IMR-90 (cell line): ENCODE data around the gene ARGLU1. TPM values are rescaled to one million over a fixed set of nuclear protein-coding genes. Genes with fewer than 3 reads are reported as not detected.
A peak's percentile ranks its signal among the peaks of the same experiment; 100 is the strongest.

Experiments used
- ATAC-seq: fragments of 200-7000 bp; cut with Tn5 transposase; 2 replicates; pipeline ENCODE4 v1.9.1; 2020; ENCODE audit warnings: low read depth, mild to moderate bottlenecking, moderate library complexity
- BruUV-seq: library from RNA; stranded (reverse); fragments of 400-500 nt; replicated peaks from 2 replicates; lab custom pipeline; 2021; lab: Mats Ljungman, UMichigan
- CTCF ChIA-PET: fragments of 300-600 bp; formaldehyde crosslinking; extraction: SDS; loops from one replicate; lab custom pipeline; 2021; ENCODE audit warnings: antibody characterized with exemption; lab: Yijun Ruan, JAX
- POLR2A ChIA-PET: fragments of 300-600 bp; sonication (Branson Sonifier 250); formaldehyde crosslinking; loops from one replicate; lab custom pipeline; 2022; ENCODE audit warnings: antibody characterized with exemption; ENCODE audit not compliant: unreplicated experiment; lab: Charles Lee
- DNase-seq: peaks from one replicate; pipeline ENCODE4 v3.0.0; 2013
- H2AFZ ChIP-seq: replicated peaks from 2 replicates; pipeline ENCODE3; 2013; ENCODE audit warnings: low read length, mild to moderate bottlenecking; ENCODE audit not compliant: poor library complexity
- H2AK5ac ChIP-seq: 2 replicates; pipeline ENCODE4 v1.6.1; 2013; ENCODE audit warnings: low read depth, low read length, inconsistent platforms
- H2AK9ac ChIP-seq: replicated peaks from 2 replicates; pipeline ENCODE3; 2013; ENCODE audit warnings: mild to moderate bottlenecking, low read depth, low read length, moderate library complexity; ENCODE audit not compliant: poor library complexity
- H2BK120ac ChIP-seq: 2 replicates; pipeline ENCODE4 v1.6.1; 2013; ENCODE audit warnings: low read depth, low read length, inconsistent platforms
- H2BK15ac ChIP-seq: 3 replicates; pipeline ENCODE4 v1.6.1; 2013; ENCODE audit warnings: low read depth, low read length, inconsistent platforms
- H2BK20ac ChIP-seq: 2 replicates; pipeline ENCODE4 v1.6.1; 2013; ENCODE audit warnings: low read depth, mild to moderate bottlenecking, inconsistent platforms, low read length, moderate library complexity
- H2BK5ac ChIP-seq: 2 replicates; pipeline ENCODE4 v1.6.1; 2013; ENCODE audit warnings: mild to moderate bottlenecking, low read depth, low read length, inconsistent platforms; ENCODE audit not compliant: poor library complexity, severe bottlenecking
- H3K14ac ChIP-seq: replicated peaks from 2 replicates; pipeline ENCODE4 v1.6.1; 2013; ENCODE audit warnings: low read depth, low read length, inconsistent platforms
- H3K18ac ChIP-seq: 2 replicates; pipeline ENCODE4 v1.6.1; 2013; ENCODE audit warnings: low read depth, low read length, control low read depth
- H3K23ac ChIP-seq: 2 replicates; pipeline ENCODE4 v1.6.1; 2013; ENCODE audit warnings: low read depth, low read length, inconsistent platforms
- H3K27ac ChIP-seq: 2 replicates; pipeline ENCODE4 v1.5.1; 2013; ENCODE audit warnings: mild to moderate bottlenecking, control low read depth, low read length; ENCODE audit not compliant: insufficient read depth
- H3K27me3 ChIP-seq: 2 replicates; pipeline ENCODE4 v1.6.1; 2013; ENCODE audit warnings: low read length; ENCODE audit not compliant: control insufficient read depth, insufficient read depth
- H3K36me3 ChIP-seq: 2 replicates; pipeline ENCODE4 v1.6.1; 2013; ENCODE audit warnings: low read length, mixed read lengths; ENCODE audit not compliant: control insufficient read depth, insufficient read depth
- H3K4ac ChIP-seq: 2 replicates; pipeline ENCODE4 v1.6.1; 2013; ENCODE audit warnings: low read depth, low read length, inconsistent platforms
- H3K4me1 ChIP-seq: 2 replicates; pipeline ENCODE4 v1.6.1; 2013; ENCODE audit warnings: low read length, mixed read lengths; ENCODE audit not compliant: control insufficient read depth, insufficient read depth
- H3K4me2 ChIP-seq: 2 replicates; pipeline ENCODE4 v1.6.1; 2013; ENCODE audit warnings: low read depth, mild to moderate bottlenecking, control low read depth, low read length, moderate library complexity
- H3K4me3 ChIP-seq: 2 replicates; pipeline ENCODE4 v1.5.1; 2013; ENCODE audit warnings: low read depth, mild to moderate bottlenecking, control low read depth, low read length, moderate library complexity; ENCODE audit not compliant: insufficient read depth
- H3K56ac ChIP-seq: 2 replicates; pipeline ENCODE4 v1.6.1; 2013; ENCODE audit warnings: low read length, inconsistent platforms; ENCODE audit not compliant: insufficient read depth; ENCODE audit errors: extremely low read depth
- H3K79me1 ChIP-seq, 2 experiments: 2 replicates each; pipeline ENCODE4 v1.6.1; 2013; ENCODE audit warnings: low read length in 2 of 2, inconsistent platforms in 1 of 2, low read depth in 1 of 2
- H3K9ac ChIP-seq: 2 replicates; pipeline ENCODE4 v1.6.1; 2013; ENCODE audit warnings: low read depth, low read length, control low read depth
- H3K9me1 ChIP-seq: 2 replicates; pipeline ENCODE4 v1.6.1; 2013; ENCODE audit warnings: low read length, inconsistent platforms; ENCODE audit not compliant: insufficient read depth
- H3K9me3 ChIP-seq: 2 replicates; pipeline ENCODE4 v1.6.1; 2013; ENCODE audit warnings: low read length; ENCODE audit not compliant: control insufficient read depth, insufficient read depth
- H4K20me1 ChIP-seq: 2 replicates; pipeline ENCODE4 v1.6.1; 2013; ENCODE audit warnings: low read length, inconsistent platforms; ENCODE audit not compliant: insufficient read depth
- H4K5ac ChIP-seq: 2 replicates; pipeline ENCODE4 v1.6.1; 2013; ENCODE audit warnings: mild to moderate bottlenecking, low read depth, low read length, control low read depth
- H4K8ac ChIP-seq, 2 experiments: 2 replicates each; pipeline ENCODE4 v1.6.1; 2013; ENCODE audit warnings: low read depth in 2 of 2, low read length in 2 of 2, control low read depth in 1 of 2, inconsistent platforms in 1 of 2
- H4K91ac ChIP-seq: 2 replicates; pipeline ENCODE4 v1.6.1; 2013; ENCODE audit warnings: low read depth, low read length, inconsistent platforms; ENCODE audit not compliant: insufficient read depth
- CEBPB ChIP-seq: IDR thresholded peaks from 2 replicates; pipeline ENCODE4 v1.6.1; 2012; ENCODE audit warnings: low read depth, low read length, improper control_type of control experiment
- MAFK ChIP-seq: IDR thresholded peaks from 2 replicates; pipeline ENCODE4 v1.6.1; 2012; ENCODE audit warnings: low read depth, low read length, improper control_type of control experiment
- POLR2A ChIP-seq: IDR thresholded peaks from 2 replicates; pipeline ENCODE4 v1.6.1; 2012; ENCODE audit warnings: mild to moderate bottlenecking, low read depth, low read length
- WGBS, 2 experiments: methylation state at CpG; one replicate each; pipeline versions ENCODE4 v1.1.5 to v1.1.7; 2013; ENCODE audit warnings: missing lambda C conversion rate in 2 of 2; ENCODE audit not compliant: insufficient read length in 1 of 2; ENCODE audit errors: extremely low coverage in 2 of 2; 5-methylcytosine and 5-hydroxymethylcytosine counted together
- dilution Hi-C: fragments of 300-500 bp; cut with HindIII; formaldehyde crosslinking; loops from one replicate; pipeline ENCODE4 v1.14.3; 2018; ENCODE audit warnings: low sequenced_read_pairs; ENCODE audit not compliant: unreplicated experiment
- in situ Hi-C: fragments of 300-500 bp; cut with MboI; formaldehyde crosslinking; loops from 3 replicates; pipeline ENCODE4 v1.14.3; 2019; ENCODE audit warnings: low sequenced_read_pairs, inconsistent platforms, mixed read lengths
- intact Hi-C: fragments of 100-400 bp; cut with micrococcal nuclease; formaldehyde crosslinking; loops from 2 replicates; pipeline ENCODE4 v1.10.0; 2022
- polyA plus RNA-seq, 3 experiments: library from polyadenylated mRNA; depleted of rRNA; stranded (reverse); fragments of >200 nt; gene quantifications; 2 replicates each; pipeline ENCODE4 v1.2.3, GENCODE V29; 2012; ENCODE audit warnings: low replicate concordance in 1 of 3
- total RNA-seq: library from RNA; depleted of rRNA; stranded (reverse); fragments of >200 nt; gene quantifications from 2 replicates; pipeline ENCODE4 v1.2.3, GENCODE V29; 2012
- TF ChIP-seq, protein P1 (sequence below): fragments of 150-350 bp; IDR thresholded peaks from 2 replicates; pipeline ENCODE4 v1.6.1; 2016; ENCODE audit warnings: low read depth, mild to moderate bottlenecking, low read length, moderate library complexity, borderline replicate concordance
- TF ChIP-seq, protein P2 (sequence below): fragments of 150-350 bp; IDR thresholded peaks from 2 replicates; pipeline ENCODE4 v1.6.1; 2017; ENCODE audit warnings: mild to moderate bottlenecking, antibody characterized with exemption, low read length, low read depth

ARGLU1 gene
- total and polyA plus RNA-seq, 2 of the 4 experiments (the other 2 are of a cell fraction): 11.1 to 51.4 TPM

DNA sequence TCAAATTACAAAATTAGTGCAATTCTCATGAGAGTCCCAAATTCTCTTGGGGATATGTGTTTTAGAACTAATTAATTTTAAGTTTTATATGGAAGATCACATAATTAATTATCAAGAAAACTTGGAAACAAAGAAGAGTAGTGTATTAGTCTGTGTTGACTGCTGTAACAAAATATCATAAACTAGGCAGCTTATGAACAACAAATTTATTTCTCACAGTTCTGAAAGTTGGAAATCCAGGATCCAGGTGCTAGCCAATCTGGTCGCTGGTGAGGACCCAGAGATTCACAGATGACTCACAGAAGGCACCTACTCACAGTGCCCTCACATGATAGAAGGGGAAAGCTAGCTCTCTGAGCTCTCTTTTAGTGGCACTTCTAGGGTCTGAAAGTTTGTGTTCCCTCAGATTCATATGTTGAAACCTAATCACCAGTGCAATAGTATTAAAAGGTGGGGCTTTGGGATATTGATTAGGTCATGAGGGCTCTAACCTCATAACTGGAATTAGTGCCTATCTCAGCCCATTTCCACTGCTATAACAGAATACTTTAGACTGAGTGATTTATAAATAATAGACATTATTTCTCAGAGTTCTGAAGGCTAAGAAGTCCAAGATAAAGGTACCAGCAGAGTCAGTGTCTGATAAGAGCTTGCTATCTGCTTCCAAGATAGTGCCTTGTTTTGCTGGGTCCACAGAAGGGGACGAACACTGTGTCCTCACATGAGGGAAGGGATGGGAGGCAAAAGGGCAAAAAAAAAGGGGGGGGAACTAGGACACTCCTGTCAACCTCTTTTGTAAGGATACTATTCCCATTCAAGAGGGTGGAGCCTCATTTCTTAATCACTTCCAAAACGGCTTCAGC is 1.5 kb upstream of the ARGLU1 start (continued):
- TF ChIP-seq POLR2A (no peak), MAFK (no peak)

DNA sequence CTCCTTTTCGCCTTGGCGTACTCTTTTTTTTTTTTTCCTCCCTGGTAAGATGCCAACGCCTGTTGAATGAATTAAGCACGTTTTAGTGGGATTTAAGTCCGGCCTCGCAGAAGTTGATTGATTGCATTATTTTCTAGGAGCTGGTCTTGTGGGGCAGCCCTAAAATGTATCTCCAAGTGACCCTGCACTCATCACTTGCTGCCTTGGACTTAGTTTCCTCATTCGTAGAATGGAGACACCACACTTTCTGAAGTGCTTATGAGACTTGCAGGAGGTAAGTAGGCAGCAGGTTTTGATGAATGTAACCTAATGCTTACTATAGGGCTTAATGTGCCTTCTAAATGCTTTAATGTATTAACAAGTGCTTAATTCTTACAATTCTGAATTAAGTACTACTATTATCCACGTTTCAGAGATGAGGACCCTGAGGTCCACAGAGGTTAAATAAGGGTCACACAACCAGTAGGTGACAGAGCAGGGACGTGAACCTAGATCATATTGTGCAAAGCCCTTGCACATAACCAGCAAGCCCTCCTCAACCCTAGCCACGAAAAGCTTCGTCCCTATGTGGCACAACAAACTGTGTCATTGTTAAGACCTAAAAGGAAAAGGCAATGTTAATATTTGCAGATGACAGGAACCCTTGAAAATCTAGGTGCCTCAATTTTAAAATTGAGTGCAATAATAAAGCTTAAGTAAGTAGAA is 514 bp upstream of the ARGLU1 start:
- H3K4me2 ChIP-seq: peak overlapping the region; percentile 80
- H3K23ac ChIP-seq: peak overlapping the region; percentile 60
- peak overlapping the region; percentile 54; the same call in 1 of the 2 replicates for H2AK5ac ChIP-seq
- H3K9me3 ChIP-seq: no peaks in the 10 kb centered on the region
- peak overlapping the region; percentile 24; the same call in 1 of the 2 replicates for H2BK20ac ChIP-seq
- dilution Hi-C loops: no loop called here
- no peak overlapping the region for H2AK9ac ChIP-seq
- peak overlapping the region; percentile 49 for H2BK120ac ChIP-seq
- H2AFZ ChIP-seq: peak overlapping the region; percentile 94
- no peaks in the 10 kb centered on the region for H3K36me3 ChIP-seq
- H3K79me1 ChIP-seq: peaks cover 5 to 21% of the 10 kb centered on the region in 2 experiments; a peak in 3 of 4 replicates
- peak overlapping the region; percentile 71 to 92 for H4K8ac ChIP-seq
- TF ChIP-seq, protein P1, sequence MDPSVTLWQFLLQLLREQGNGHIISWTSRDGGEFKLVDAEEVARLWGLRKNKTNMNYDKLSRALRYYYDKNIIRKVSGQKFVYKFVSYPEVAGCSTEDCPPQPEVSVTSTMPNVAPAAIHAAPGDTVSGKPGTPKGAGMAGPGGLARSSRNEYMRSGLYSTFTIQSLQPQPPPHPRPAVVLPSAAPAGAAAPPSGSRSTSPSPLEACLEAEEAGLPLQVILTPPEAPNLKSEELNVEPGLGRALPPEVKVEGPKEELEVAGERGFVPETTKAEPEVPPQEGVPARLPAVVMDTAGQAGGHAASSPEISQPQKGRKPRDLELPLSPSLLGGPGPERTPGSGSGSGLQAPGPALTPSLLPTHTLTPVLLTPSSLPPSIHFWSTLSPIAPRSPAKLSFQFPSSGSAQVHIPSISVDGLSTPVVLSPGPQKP: no peak
- TF ChIP-seq, protein P2, sequence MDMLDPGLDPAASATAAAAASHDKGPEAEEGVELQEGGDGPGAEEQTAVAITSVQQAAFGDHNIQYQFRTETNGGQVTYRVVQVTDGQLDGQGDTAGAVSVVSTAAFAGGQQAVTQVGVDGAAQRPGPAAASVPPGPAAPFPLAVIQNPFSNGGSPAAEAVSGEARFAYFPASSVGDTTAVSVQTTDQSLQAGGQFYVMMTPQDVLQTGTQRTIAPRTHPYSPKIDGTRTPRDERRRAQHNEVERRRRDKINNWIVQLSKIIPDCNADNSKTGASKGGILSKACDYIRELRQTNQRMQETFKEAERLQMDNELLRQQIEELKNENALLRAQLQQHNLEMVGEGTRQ: no peak
- no peak for TF ChIP-seq CEBPB
- POLR2A ChIA-PET: no interaction called here
- peak overlapping the region; percentile 60 for H3K4ac ChIP-seq
- DNase-seq: no peak
- H3K27ac ChIP-seq: peak overlapping the region; percentile 18; the same call in 1 of the 2 replicates
- in situ Hi-C loops: no loop called here
- no peaks in the 10 kb centered on the region for H3K27me3 ChIP-seq
- intact Hi-C loops: loop anchor here (5.0 kb wide), 2 partner anchors 349 to 554 kb away; no protein-coding TSS in a partner anchor
- no TSS peak for BruUV-seq
- peak overlapping the region; percentile 74 for H4K5ac ChIP-seq
- H3K56ac ChIP-seq: peak overlapping the region; percentile 80; the same call in 1 of the 2 replicates
- peak overlapping the region; percentile 85 for H3K4me3 ChIP-seq
- H3K9me1 ChIP-seq: peaks cover 9% of the 10 kb centered on the region
- H2BK5ac ChIP-seq: peak overlapping the region; percentile 12
- CTCF ChIA-PET: no interaction called here
- H3K9ac ChIP-seq: peak overlapping the region; percentile 74
- H4K91ac ChIP-seq: peak overlapping the region; percentile 60
- ATAC-seq: no peak
- H3K14ac ChIP-seq: peak overlapping the region; percentile 90
- H2BK15ac ChIP-seq: no peak overlapping the region
- peaks cover 12% of the 10 kb centered on the region for H3K4me1 ChIP-seq
- peak overlapping the region; percentile 34; the same call in 1 of the 2 replicates for H3K18ac ChIP-seq
- WGBS, 2 experiments: 40% methylated on average over 1 of the region's 11 CpGs; no CpG with 5 or more reads in 1 of the 2 experiments
- H4K20me1 ChIP-seq: peaks cover 44% of the 10 kb centered on the region
